Activated T-cell treated with anti-CD3 and anti-CD28 coated beads, Interleukin-2, amount 50 U/mL, for 72 hours (primary cell): ENCODE results near the gene ATXN7L1. TPM values are rescaled to one million over a fixed set of nuclear protein-coding genes. Genes with fewer than 3 reads are reported as not detected.

Experiments
- ATAC-seq, 2 donors: fragments of 150-1000 bp; cut with Tn5 transposase; replicated peaks in 1 of 2; 2 replicates each; pipeline ENCODE4 v1.10.0; 2021; ENCODE audit warnings: moderate library complexity in 2 of 2, mild to moderate bottlenecking in 1 of 2
- DNase-seq, 2 donors: peaks; one replicate each; pipeline ENCODE4 v3.0.0; 2021 to 2022; ENCODE audit warnings: mixed read lengths in 1 of 2
- H3K27ac Mint-ChIP-seq: one replicate; pipeline ENCODE4 v1.8.0; 2022; ENCODE audit warnings: mild to moderate bottlenecking, moderate library complexity, mixed read lengths
- H3K27me3 Mint-ChIP-seq: one replicate; pipeline ENCODE4 v1.8.0; 2022; ENCODE audit warnings: low read depth, mixed read lengths
- H3K36me3 Mint-ChIP-seq, 2 donors: one replicate each; pipeline ENCODE4 v1.8.0; 2022; ENCODE audit warnings: mixed read lengths in 2 of 2, mild to moderate bottlenecking in 1 of 2; ENCODE audit not compliant: insufficient read depth in 2 of 2
- H3K4me1 Mint-ChIP-seq: one replicate; pipeline ENCODE4 v1.8.0; 2022; ENCODE audit warnings: low read depth, mixed read lengths
- H3K4me3 Mint-ChIP-seq, 2 donors: one replicate each; pipeline ENCODE4 v1.8.0; 2022; ENCODE audit warnings: mild to moderate bottlenecking in 2 of 2, mixed read lengths in 2 of 2, moderate library complexity in 2 of 2
- H3K9me3 Mint-ChIP-seq, 2 donors: one replicate each; pipeline ENCODE4 v1.8.0; 2022; ENCODE audit warnings: mixed read lengths in 2 of 2
- total RNA-seq, 2 donors: library from RNA; stranded (reverse); gene quantifications; one replicate each; pipeline ENCODE4 v1.2.3, GENCODE V29; 2022

ATXN7L1 gene
- total RNA-seq, 2 donors from 2014 or later, result 11.6 to 12.5 TPM

GRCh38 chr7:105621176-105621575, 255.2 kb downstream of the ATXN7L1 start:
- DNase-seq (no peak), ATAC-seq (no peak)
- peaks cover 0 to 2% of the 10 kb centered on the region in 2 donors for H3K9me3 Mint-ChIP-seq
- no peak overlapping the region for H3K4me3 Mint-ChIP-seq
- H3K27me3 Mint-ChIP-seq, result no peaks in the 10 kb centered on the region
- peaks cover 2 to 3% of the 10 kb centered on the region in 2 donors for H3K36me3 Mint-ChIP-seq
- H3K4me1 Mint-ChIP-seq, result no peaks in the 10 kb centered on the region
- no peak overlapping the region for H3K27ac Mint-ChIP-seq

- Mint-ChIP-seq H3K4me1 (no peaks in the 10 kb centered on the region), H3K9me3 (no peaks in the 10 kb centered on the region), H3K27me3 (no peaks in the 10 kb centered on the region), H3K36me3 (no peaks in the 10 kb centered on the region), H3K27ac (no peak overlapping the region), H3K4me3 (no peak overlapping the region)
- ATAC-seq (no peak), DNase-seq (no peak)
Observed at GRCh38 chr7:105619590-105619989, 256.8 kb downstream of the ATXN7L1 start.

GRCh38 chr7:105618016-105618296, 258.4 kb downstream of the ATXN7L1 start:
- Mint-ChIP-seq H3K4me1 (no peaks in the 10 kb centered on the region), H3K27ac (no peak overlapping the region), H3K36me3 (peaks cover 0 to 1% of the 10 kb centered on the region in 2 donors), H3K27me3 (no peaks in the 10 kb centered on the region), H3K9me3 (no peaks in the 10 kb centered on the region), H3K4me3 (no peak overlapping the region)
- no peak for ATAC-seq
- DNase-seq, result no peak

- no peak for ATAC-seq
- H3K36me3 Mint-ChIP-seq, result peaks cover 0 to 1% of the 10 kb centered on the region in 2 donors
- no peaks in the 10 kb centered on the region for H3K9me3 Mint-ChIP-seq
- no peak overlapping the region for H3K27ac Mint-ChIP-seq
- H3K4me1 Mint-ChIP-seq, result no peaks in the 10 kb centered on the region
- no peaks in the 10 kb centered on the region for H3K27me3 Mint-ChIP-seq
- H3K4me3 Mint-ChIP-seq, result no peak overlapping the region
- no peak for DNase-seq
Observed at GRCh38 chr7:105617280-105618015, 259.0 kb downstream of the ATXN7L1 start.

GRCh38 chr7:105614341-105614840, 262.0 kb downstream of the ATXN7L1 start:
- no peaks in the 10 kb centered on the region for H3K27me3 Mint-ChIP-seq
- H3K27ac Mint-ChIP-seq, result no peak overlapping the region
- no peak for DNase-seq
- no peak for ATAC-seq
- no peak overlapping the region for H3K4me3 Mint-ChIP-seq
- H3K36me3 Mint-ChIP-seq, result peaks cover 0 to 1% of the 10 kb centered on the region in 2 donors
- no peaks in the 10 kb centered on the region for H3K4me1 Mint-ChIP-seq
- no peaks in the 10 kb centered on the region for H3K9me3 Mint-ChIP-seq

- no peak overlapping the region for H3K27ac Mint-ChIP-seq
Observed at GRCh38 chr7:105613611-105614330, 262.6 kb downstream of the ATXN7L1 start.

GRCh38 chr7:105612806-105613205, 263.6 kb downstream of the ATXN7L1 start:
- DNase-seq (no peak), ATAC-seq (no peak)
- no peaks in the 10 kb centered on the region for H3K27me3 Mint-ChIP-seq
- H3K4me1 Mint-ChIP-seq, result no peaks in the 10 kb centered on the region
- H3K36me3 Mint-ChIP-seq, result peaks cover 0 to 1% of the 10 kb centered on the region in 2 donors
- no peaks in the 10 kb centered on the region for H3K9me3 Mint-ChIP-seq
- no peak overlapping the region for H3K4me3 Mint-ChIP-seq
- H3K27ac Mint-ChIP-seq, result no peak overlapping the region

More at GRCh38 chr7:105613611-105614330, 262.6 kb downstream of the ATXN7L1 start:
- Mint-ChIP-seq H3K27me3 (no peaks in the 10 kb centered on the region), H3K9me3 (no peaks in the 10 kb centered on the region), H3K36me3 (peaks cover 0 to 1% of the 10 kb centered on the region in 2 donors), H3K4me1 (no peaks in the 10 kb centered on the region), H3K4me3 (no peak overlapping the region)
- DNase-seq (no peak), ATAC-seq (no peak)

- no peak for ATAC-seq
- Mint-ChIP-seq H3K36me3 (peaks cover 0 to 1% of the 10 kb centered on the region in 2 donors), H3K4me3 (no peak overlapping the region), H3K9me3 (no peaks in the 10 kb centered on the region), H3K27me3 (no peaks in the 10 kb centered on the region), H3K27ac (no peak overlapping the region), H3K4me1 (no peaks in the 10 kb centered on the region)
- DNase-seq, result no peak
Observed at GRCh38 chr7:105611856-105612775, 264.3 kb downstream of the ATXN7L1 start.

GRCh38 chr7:105610165-105610930, 266.1 kb downstream of the ATXN7L1 start:
- no peaks in the 10 kb centered on the region for H3K9me3 Mint-ChIP-seq
- no peak overlapping the region for H3K27ac Mint-ChIP-seq
- H3K4me3 Mint-ChIP-seq, result no peak overlapping the region
- peaks cover 0 to 1% of the 10 kb centered on the region in 2 donors for H3K36me3 Mint-ChIP-seq
- DNase-seq, result no peak
- no peaks in the 10 kb centered on the region for H3K27me3 Mint-ChIP-seq
- no peaks in the 10 kb centered on the region for H3K4me1 Mint-ChIP-seq
- no peak for ATAC-seq

GRCh38 chr7:105602325-105603305, 273.8 kb downstream of the ATXN7L1 start:
- Mint-ChIP-seq H3K4me1 (no peaks in the 10 kb centered on the region), H3K27me3 (peaks cover 12% of the 10 kb centered on the region), H3K36me3 (no peaks in the 10 kb centered on the region), H3K9me3 (no peaks in the 10 kb centered on the region), H3K4me3 (no peak overlapping the region), H3K27ac (no peak overlapping the region)
- no peak for ATAC-seq
- no peak for DNase-seq

GRCh38 chr7:105600720-105601550, 275.5 kb downstream of the ATXN7L1 start:
- ATAC-seq, result no peak
- Mint-ChIP-seq H3K9me3 (no peaks in the 10 kb centered on the region), H3K36me3 (no peaks in the 10 kb centered on the region), H3K27ac (no peak overlapping the region), H3K4me3 (no peak overlapping the region), H3K4me1 (no peaks in the 10 kb centered on the region), H3K27me3 (peaks cover 21% of the 10 kb centered on the region)
- DNase-seq, result no peak
